Mononuclear cell (primary cell): ENCODE measurements around the gene RAB20. TPM values are rescaled to one million over a fixed set of nuclear protein-coding genes. Genes with fewer than 3 reads are reported as not detected.
A peak's percentile ranks its signal among the peaks of the same experiment; 100 is the strongest.

ENCODE experiments used
- H3K27me3 ChIP-seq: 2 replicates; pipeline ENCODE4 v1.6.0; 2011; ENCODE audit warnings: low read length, control low read depth; ENCODE audit not compliant: insufficient read depth
- H3K4me1 ChIP-seq: 2 replicates; pipeline ENCODE4 v1.5.1; 2011; ENCODE audit warnings: mild to moderate bottlenecking, low read length, control low read depth; ENCODE audit not compliant: insufficient read depth
- H3K4me3 ChIP-seq: 2 replicates; pipeline ENCODE4 v1.5.1; 2011; ENCODE audit warnings: mild to moderate bottlenecking, low read length, moderate library complexity
- H3K9me3 ChIP-seq: 2 replicates; pipeline ENCODE4 v1.5.1; 2011; ENCODE audit warnings: low read depth, mild to moderate bottlenecking, control low read depth, low read length
- total RNA-seq: library from RNA; depleted of rRNA; stranded (reverse); fragments of >200 nt; gene quantifications from one replicate; pipeline ENCODE4 v1.2.3, GENCODE V29; 2012

RAB20 gene
- total RNA-seq, 1 donor, result 50.6 TPM

- H3K27me3 ChIP-seq, result no peaks in the 10 kb centered on the region
Measured at GRCh38 chr13:110565296-110565695, 3.8 kb upstream of the RAB20 start.

GRCh38 chr13:110564472-110564985, 3.0 kb upstream of the RAB20 start:
- H3K9me3 ChIP-seq, result no peaks in the 10 kb centered on the region
- no peak overlapping the region for H3K4me3 ChIP-seq
- no peaks in the 10 kb centered on the region for H3K27me3 ChIP-seq
- peaks cover 26% of the 10 kb centered on the region for H3K4me1 ChIP-seq

More at GRCh38 chr13:110565296-110565695, 3.8 kb upstream of the RAB20 start:
- H3K4me1 ChIP-seq, result peaks cover 21% of the 10 kb centered on the region
- no peak overlapping the region for H3K4me3 ChIP-seq
- no peaks in the 10 kb centered on the region for H3K9me3 ChIP-seq

GRCh38 chr13:110563463-110563774, 1.9 kb upstream of the RAB20 start:
- H3K9me3 ChIP-seq, result no peaks in the 10 kb centered on the region

GRCh38 chr13:110562696-110563462, 1.4 kb upstream of the RAB20 start:
- Histone ChIP-seq H3K4me3 (peak overlapping the region; percentile 68), H3K27me3 (no peaks in the 10 kb centered on the region), H3K4me1 (peaks cover 34% of the 10 kb centered on the region), H3K9me3 (no peaks in the 10 kb centered on the region)

More at GRCh38 chr13:110563463-110563774, 1.9 kb upstream of the RAB20 start:
- Histone ChIP-seq H3K27me3 (no peaks in the 10 kb centered on the region), H3K4me3 (no peak overlapping the region), H3K4me1 (peaks cover 34% of the 10 kb centered on the region)

- H3K9me3 ChIP-seq, result no peaks in the 10 kb centered on the region
- H3K4me1 ChIP-seq, result peaks cover 34% of the 10 kb centered on the region
Measured at GRCh38 chr13:110562036-110562597, 595 bp upstream of the RAB20 start.

GRCh38 chr13:110560601-110561343, 750 bp downstream of the RAB20 start:
- H3K9me3 ChIP-seq, result no peaks in the 10 kb centered on the region
- H3K4me1 ChIP-seq, result peaks cover 42% of the 10 kb centered on the region
- H3K27me3 ChIP-seq, result no peaks in the 10 kb centered on the region
- H3K4me3 ChIP-seq, result peak overlapping the region; percentile 68

More at GRCh38 chr13:110562036-110562597, 595 bp upstream of the RAB20 start:
- Histone ChIP-seq H3K27me3 (no peaks in the 10 kb centered on the region), H3K4me3 (peak overlapping the region; percentile 68)

- H3K4me1 ChIP-seq, result peaks cover 48% of the 10 kb centered on the region
- no peak overlapping the region for H3K4me3 ChIP-seq
- H3K9me3 ChIP-seq, result no peaks in the 10 kb centered on the region
- H3K27me3 ChIP-seq, result no peaks in the 10 kb centered on the region
Measured at GRCh38 chr13:110559986-110560385, 1.5 kb downstream of the RAB20 start.

GRCh38 chr13:110559429-110559943, 2.0 kb downstream of the RAB20 start:
- Histone ChIP-seq H3K9me3 (no peaks in the 10 kb centered on the region), H3K27me3 (no peaks in the 10 kb centered on the region), H3K4me1 (peaks cover 48% of the 10 kb centered on the region), H3K4me3 (no peak overlapping the region)

- Histone ChIP-seq H3K4me1 (peaks cover 41% of the 10 kb centered on the region), H3K9me3 (no peaks in the 10 kb centered on the region), H3K27me3 (no peaks in the 10 kb centered on the region), H3K4me3 (no peak overlapping the region)
Measured at GRCh38 chr13:110557610-110558305, 3.8 kb downstream of the RAB20 start.

- Histone ChIP-seq H3K4me1 (peaks cover 35% of the 10 kb centered on the region), H3K27me3 (no peaks in the 10 kb centered on the region), H3K4me3 (no peak overlapping the region), H3K9me3 (no peaks in the 10 kb centered on the region)
Measured at GRCh38 chr13:110557082-110557481, 4.4 kb downstream of the RAB20 start.

- Histone ChIP-seq H3K4me3 (no peak overlapping the region), H3K4me1 (peaks cover 33% of the 10 kb centered on the region), H3K27me3 (no peaks in the 10 kb centered on the region), H3K9me3 (no peaks in the 10 kb centered on the region)
Measured at GRCh38 chr13:110556224-110556606, 5.3 kb downstream of the RAB20 start.

- Histone ChIP-seq H3K4me3 (no peak overlapping the region), H3K27me3 (no peaks in the 10 kb centered on the region), H3K4me1 (peaks cover 29% of the 10 kb centered on the region), H3K9me3 (no peaks in the 10 kb centered on the region)
Measured at GRCh38 chr13:110555601-110556223, 5.8 kb downstream of the RAB20 start.

- peaks cover 24% of the 10 kb centered on the region for H3K4me1 ChIP-seq
- no peak overlapping the region for H3K4me3 ChIP-seq
- H3K27me3 ChIP-seq, result no peaks in the 10 kb centered on the region
- no peaks in the 10 kb centered on the region for H3K9me3 ChIP-seq
Measured at GRCh38 chr13:110554946-110555345, 6.6 kb downstream of the RAB20 start.

GRCh38 chr13:110554227-110554836, 7.2 kb downstream of the RAB20 start:
- Histone ChIP-seq H3K27me3 (no peaks in the 10 kb centered on the region), H3K4me3 (no peak overlapping the region), H3K9me3 (no peaks in the 10 kb centered on the region), H3K4me1 (peaks cover 20% of the 10 kb centered on the region)
